IMR-90 (cell line): ENCODE measurements around the gene MAPK8IP3. TPM values are rescaled to one million over a fixed set of nuclear protein-coding genes. Genes with fewer than 3 reads are reported as not detected.

ENCODE experiments used
- ATAC-seq: fragments of 200-7000 bp; cut with Tn5 transposase; 2 replicates; pipeline ENCODE4 v1.9.1; 2020; ENCODE audit warnings: low read depth, mild to moderate bottlenecking, moderate library complexity
- BruUV-seq: library from RNA; stranded (reverse); fragments of 400-500 nt; replicated peaks from 2 replicates; lab custom pipeline; 2021; lab: Mats Ljungman, UMichigan
- CTCF ChIA-PET: fragments of 300-600 bp; formaldehyde crosslinking; extraction: SDS; loops from one replicate; lab custom pipeline; 2021; ENCODE audit warnings: antibody characterized with exemption; lab: Yijun Ruan, JAX
- POLR2A ChIA-PET: fragments of 300-600 bp; sonication (Branson Sonifier 250); formaldehyde crosslinking; loops from one replicate; lab custom pipeline; 2022; ENCODE audit warnings: antibody characterized with exemption; ENCODE audit not compliant: unreplicated experiment; lab: Charles Lee
- DNase-seq: peaks from one replicate; pipeline ENCODE4 v3.0.0; 2013
- H2AFZ ChIP-seq: replicated peaks from 2 replicates; pipeline ENCODE3; 2013; ENCODE audit warnings: low read length, mild to moderate bottlenecking; ENCODE audit not compliant: poor library complexity
- H2AK5ac ChIP-seq: 2 replicates; pipeline ENCODE4 v1.6.1; 2013; ENCODE audit warnings: low read depth, low read length, inconsistent platforms
- H2AK9ac ChIP-seq: replicated peaks from 2 replicates; pipeline ENCODE3; 2013; ENCODE audit warnings: mild to moderate bottlenecking, low read depth, low read length, moderate library complexity; ENCODE audit not compliant: poor library complexity
- H2BK120ac ChIP-seq: 2 replicates; pipeline ENCODE4 v1.6.1; 2013; ENCODE audit warnings: low read depth, low read length, inconsistent platforms
- H2BK15ac ChIP-seq: 3 replicates; pipeline ENCODE4 v1.6.1; 2013; ENCODE audit warnings: low read depth, low read length, inconsistent platforms
- H2BK20ac ChIP-seq: 2 replicates; pipeline ENCODE4 v1.6.1; 2013; ENCODE audit warnings: low read depth, mild to moderate bottlenecking, inconsistent platforms, low read length, moderate library complexity
- H2BK5ac ChIP-seq: 2 replicates; pipeline ENCODE4 v1.6.1; 2013; ENCODE audit warnings: mild to moderate bottlenecking, low read depth, low read length, inconsistent platforms; ENCODE audit not compliant: poor library complexity, severe bottlenecking
- H3K14ac ChIP-seq: replicated peaks from 2 replicates; pipeline ENCODE4 v1.6.1; 2013; ENCODE audit warnings: low read depth, low read length, inconsistent platforms
- H3K18ac ChIP-seq: 2 replicates; pipeline ENCODE4 v1.6.1; 2013; ENCODE audit warnings: low read depth, low read length, control low read depth
- H3K23ac ChIP-seq: 2 replicates; pipeline ENCODE4 v1.6.1; 2013; ENCODE audit warnings: low read depth, low read length, inconsistent platforms
- H3K27ac ChIP-seq: 2 replicates; pipeline ENCODE4 v1.5.1; 2013; ENCODE audit warnings: mild to moderate bottlenecking, control low read depth, low read length; ENCODE audit not compliant: insufficient read depth
- H3K27me3 ChIP-seq: 2 replicates; pipeline ENCODE4 v1.6.1; 2013; ENCODE audit warnings: low read length; ENCODE audit not compliant: control insufficient read depth, insufficient read depth
- H3K36me3 ChIP-seq: 2 replicates; pipeline ENCODE4 v1.6.1; 2013; ENCODE audit warnings: low read length, mixed read lengths; ENCODE audit not compliant: control insufficient read depth, insufficient read depth
- H3K4ac ChIP-seq: 2 replicates; pipeline ENCODE4 v1.6.1; 2013; ENCODE audit warnings: low read depth, low read length, inconsistent platforms
- H3K4me1 ChIP-seq: 2 replicates; pipeline ENCODE4 v1.6.1; 2013; ENCODE audit warnings: low read length, mixed read lengths; ENCODE audit not compliant: control insufficient read depth, insufficient read depth
- H3K4me2 ChIP-seq: 2 replicates; pipeline ENCODE4 v1.6.1; 2013; ENCODE audit warnings: low read depth, mild to moderate bottlenecking, control low read depth, low read length, moderate library complexity
- H3K4me3 ChIP-seq: 2 replicates; pipeline ENCODE4 v1.5.1; 2013; ENCODE audit warnings: low read depth, mild to moderate bottlenecking, control low read depth, low read length, moderate library complexity; ENCODE audit not compliant: insufficient read depth
- H3K56ac ChIP-seq: 2 replicates; pipeline ENCODE4 v1.6.1; 2013; ENCODE audit warnings: low read length, inconsistent platforms; ENCODE audit not compliant: insufficient read depth; ENCODE audit errors: extremely low read depth
- H3K79me1 ChIP-seq, 2 experiments: 2 replicates each; pipeline ENCODE4 v1.6.1; 2013; ENCODE audit warnings: low read length in 2 of 2, inconsistent platforms in 1 of 2, low read depth in 1 of 2
- H3K9ac ChIP-seq: 2 replicates; pipeline ENCODE4 v1.6.1; 2013; ENCODE audit warnings: low read depth, low read length, control low read depth
- H3K9me1 ChIP-seq: 2 replicates; pipeline ENCODE4 v1.6.1; 2013; ENCODE audit warnings: low read length, inconsistent platforms; ENCODE audit not compliant: insufficient read depth
- H3K9me3 ChIP-seq: 2 replicates; pipeline ENCODE4 v1.6.1; 2013; ENCODE audit warnings: low read length; ENCODE audit not compliant: control insufficient read depth, insufficient read depth
- H4K20me1 ChIP-seq: 2 replicates; pipeline ENCODE4 v1.6.1; 2013; ENCODE audit warnings: low read length, inconsistent platforms; ENCODE audit not compliant: insufficient read depth
- H4K5ac ChIP-seq: 2 replicates; pipeline ENCODE4 v1.6.1; 2013; ENCODE audit warnings: mild to moderate bottlenecking, low read depth, low read length, control low read depth
- H4K8ac ChIP-seq, 2 experiments: 2 replicates each; pipeline ENCODE4 v1.6.1; 2013; ENCODE audit warnings: low read depth in 2 of 2, low read length in 2 of 2, control low read depth in 1 of 2, inconsistent platforms in 1 of 2
- H4K91ac ChIP-seq: 2 replicates; pipeline ENCODE4 v1.6.1; 2013; ENCODE audit warnings: low read depth, low read length, inconsistent platforms; ENCODE audit not compliant: insufficient read depth
- CEBPB ChIP-seq: IDR thresholded peaks from 2 replicates; pipeline ENCODE4 v1.6.1; 2012; ENCODE audit warnings: low read depth, low read length, improper control_type of control experiment
- FOS ChIP-seq: fragments of 150-350 bp; IDR thresholded peaks from 2 replicates; pipeline ENCODE4 v1.6.1; 2016; ENCODE audit warnings: low read depth, low read length
- MXI1 ChIP-seq: IDR thresholded peaks from 2 replicates; pipeline ENCODE4 v1.6.1; 2012; ENCODE audit warnings: low read depth, mild to moderate bottlenecking, low read length, moderate library complexity, borderline replicate concordance
- RAD21 ChIP-seq: IDR thresholded peaks from 2 replicates; pipeline ENCODE4 v1.6.1; 2012; ENCODE audit warnings: low read length, improper control_type of control experiment
- WGBS, 2 experiments: methylation state at CpG; one replicate each; pipeline versions ENCODE4 v1.1.5 to v1.1.7; 2013; ENCODE audit warnings: missing lambda C conversion rate in 2 of 2; ENCODE audit not compliant: insufficient read length in 1 of 2; ENCODE audit errors: extremely low coverage in 2 of 2; 5-methylcytosine and 5-hydroxymethylcytosine counted together
- dilution Hi-C: fragments of 300-500 bp; cut with HindIII; formaldehyde crosslinking; loops from one replicate; pipeline ENCODE4 v1.14.3; 2018; ENCODE audit warnings: low sequenced_read_pairs; ENCODE audit not compliant: unreplicated experiment
- in situ Hi-C: fragments of 300-500 bp; cut with MboI; formaldehyde crosslinking; loops from 3 replicates; pipeline ENCODE4 v1.14.3; 2019; ENCODE audit warnings: low sequenced_read_pairs, inconsistent platforms, mixed read lengths
- intact Hi-C: fragments of 100-400 bp; cut with micrococcal nuclease; formaldehyde crosslinking; loops from 2 replicates; pipeline ENCODE4 v1.10.0; 2022
- polyA plus RNA-seq, 3 experiments: library from polyadenylated mRNA; depleted of rRNA; stranded (reverse); fragments of >200 nt; gene quantifications; 2 replicates each; pipeline ENCODE4 v1.2.3, GENCODE V29; 2012; ENCODE audit warnings: low replicate concordance in 1 of 3
- total RNA-seq: library from RNA; depleted of rRNA; stranded (reverse); fragments of >200 nt; gene quantifications from 2 replicates; pipeline ENCODE4 v1.2.3, GENCODE V29; 2012
- TF ChIP-seq, protein P1 (sequence below): conservative IDR thresholded peaks from 2 replicates; pipeline ENCODE4 v1.5.1; 2012; ENCODE audit warnings: mild to moderate bottlenecking, low read depth, low read length, improper control_type of control experiment

MAPK8IP3 gene
- total and polyA plus RNA-seq, 2 of the 4 experiments (the other 2 are of a cell fraction) = 17.0 to 69.1 TPM

DNA sequence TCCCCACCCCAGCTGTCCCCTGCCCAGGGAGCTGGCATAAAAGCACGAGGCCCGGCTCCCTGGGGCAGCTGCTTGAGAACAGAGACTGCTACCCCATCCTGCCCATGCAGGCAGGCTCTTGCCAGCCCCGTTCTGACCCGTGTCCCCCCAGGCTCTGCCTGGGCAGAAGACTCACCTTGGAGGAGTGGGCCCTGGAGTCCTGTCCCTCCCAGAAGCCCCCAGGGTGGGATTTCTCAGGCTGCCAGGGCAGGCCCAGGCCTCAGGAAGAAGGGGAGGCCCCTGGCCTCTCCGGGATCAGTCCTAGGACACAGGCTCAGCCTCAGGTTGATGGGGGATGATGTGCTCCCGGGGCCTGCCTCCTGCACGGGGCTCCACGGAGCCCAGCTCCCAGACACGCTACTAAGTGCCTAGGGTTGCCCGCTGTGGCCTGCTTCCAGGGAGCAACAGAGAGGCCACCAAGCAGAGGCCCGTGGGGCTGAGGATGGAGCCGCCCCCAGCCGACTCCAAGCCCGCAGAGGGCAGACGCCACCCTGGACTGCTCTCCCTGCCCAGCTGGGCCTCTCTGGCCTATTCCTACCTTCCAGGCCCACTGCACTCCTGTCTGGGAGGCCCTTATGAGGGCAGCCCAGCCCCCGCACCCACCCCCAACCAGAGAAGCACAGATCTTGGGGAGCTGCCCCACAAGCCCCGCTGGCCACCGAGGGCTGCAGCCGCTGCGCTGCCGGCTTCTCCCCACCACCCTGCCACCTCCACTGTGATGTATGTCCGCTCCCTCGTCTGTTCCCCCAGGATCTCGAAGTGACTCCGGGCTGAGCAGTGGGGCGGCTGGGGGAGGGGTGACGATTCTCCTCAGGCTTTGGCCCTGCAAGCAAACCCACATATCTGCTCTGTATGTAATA lies 63.7 kb downstream of the MAPK8IP3 start:
- no peak overlapping the region for H3K4me2 ChIP-seq
- no peak overlapping the region for H2BK120ac ChIP-seq
- no peak overlapping the region for H2AFZ ChIP-seq
- ATAC-seq (no peak), DNase-seq (no peak)
- no peak overlapping the region for H3K9ac ChIP-seq
- H3K9me1 ChIP-seq = 0 out of 2 replicates have a peak, but pooled peaks cover 2% of the 10 kb centered on the region
- H3K79me1 ChIP-seq = peaks cover 10 to 40% of the 10 kb centered on the region in 2 experiments
- no peak overlapping the region for H3K56ac ChIP-seq
- H2AK9ac ChIP-seq = peak overlapping the region; percentile 13
- no peaks in the 10 kb centered on the region for H3K27me3 ChIP-seq
- WGBS, 2 experiments = 93% methylated on average over 5 of the region's 27 CpGs; no CpG with 5 or more reads in 1 of the 2 experiments
- no peaks in the 10 kb centered on the region for H3K9me3 ChIP-seq
- H3K4ac ChIP-seq = no peak overlapping the region
- H3K14ac ChIP-seq = no peak overlapping the region
- H3K36me3 ChIP-seq = peaks cover 47% of the 10 kb centered on the region
- peaks cover 28% of the 10 kb centered on the region for H4K20me1 ChIP-seq
- H2AK5ac ChIP-seq = no peak overlapping the region
- H4K91ac ChIP-seq = no peak overlapping the region
- H3K4me1 ChIP-seq = peaks cover 12% of the 10 kb centered on the region
- H3K23ac ChIP-seq = no peak overlapping the region
- no peak overlapping the region for H3K27ac ChIP-seq
- POLR2A ChIA-PET = no interaction called here
- no peak overlapping the region for H2BK15ac ChIP-seq
- in situ Hi-C loops (no loop called here), intact Hi-C loops (no loop called here), dilution Hi-C loops (no loop called here)
- no TSS peak for BruUV-seq
- H4K8ac ChIP-seq = no peak overlapping the region
- TF ChIP-seq FOS (no peak), CEBPB (no peak), RAD21 (no peak), MXI1 (no peak)
- TF ChIP-seq, protein P1, sequence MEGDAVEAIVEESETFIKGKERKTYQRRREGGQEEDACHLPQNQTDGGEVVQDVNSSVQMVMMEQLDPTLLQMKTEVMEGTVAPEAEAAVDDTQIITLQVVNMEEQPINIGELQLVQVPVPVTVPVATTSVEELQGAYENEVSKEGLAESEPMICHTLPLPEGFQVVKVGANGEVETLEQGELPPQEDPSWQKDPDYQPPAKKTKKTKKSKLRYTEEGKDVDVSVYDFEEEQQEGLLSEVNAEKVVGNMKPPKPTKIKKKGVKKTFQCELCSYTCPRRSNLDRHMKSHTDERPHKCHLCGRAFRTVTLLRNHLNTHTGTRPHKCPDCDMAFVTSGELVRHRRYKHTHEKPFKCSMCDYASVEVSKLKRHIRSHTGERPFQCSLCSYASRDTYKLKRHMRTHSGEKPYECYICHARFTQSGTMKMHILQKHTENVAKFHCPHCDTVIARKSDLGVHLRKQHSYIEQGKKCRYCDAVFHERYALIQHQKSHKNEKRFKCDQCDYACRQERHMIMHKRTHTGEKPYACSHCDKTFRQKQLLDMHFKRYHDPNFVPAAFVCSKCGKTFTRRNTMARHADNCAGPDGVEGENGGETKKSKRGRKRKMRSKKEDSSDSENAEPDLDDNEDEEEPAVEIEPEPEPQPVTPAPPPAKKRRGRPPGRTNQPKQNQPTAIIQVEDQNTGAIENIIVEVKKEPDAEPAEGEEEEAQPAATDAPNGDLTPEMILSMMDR = no peak
- no peak overlapping the region for H3K18ac ChIP-seq
- no peak overlapping the region for H3K4me3 ChIP-seq
- CTCF ChIA-PET = no interaction called here
- no peak overlapping the region for H2BK5ac ChIP-seq
- no peak overlapping the region for H4K5ac ChIP-seq
- no peak overlapping the region for H2BK20ac ChIP-seq
